HG02884 (cell line): ENCODE data around the gene LIMS2.

Experiments
- ATAC-seq: cut with Tn5 transposase; IDR thresholded peaks from one replicate; pipeline ENCODE4 v1.9.1; 2021; ENCODE audit warnings: mild to moderate bottlenecking, moderate library complexity; ENCODE audit not compliant: unreplicated experiment

Gene LIMS2

GRCh38 chr2:127607399-127607908 is 67.9 kb downstream of the LIMS2 start:
- ATAC-seq, result no peak

DNA sequence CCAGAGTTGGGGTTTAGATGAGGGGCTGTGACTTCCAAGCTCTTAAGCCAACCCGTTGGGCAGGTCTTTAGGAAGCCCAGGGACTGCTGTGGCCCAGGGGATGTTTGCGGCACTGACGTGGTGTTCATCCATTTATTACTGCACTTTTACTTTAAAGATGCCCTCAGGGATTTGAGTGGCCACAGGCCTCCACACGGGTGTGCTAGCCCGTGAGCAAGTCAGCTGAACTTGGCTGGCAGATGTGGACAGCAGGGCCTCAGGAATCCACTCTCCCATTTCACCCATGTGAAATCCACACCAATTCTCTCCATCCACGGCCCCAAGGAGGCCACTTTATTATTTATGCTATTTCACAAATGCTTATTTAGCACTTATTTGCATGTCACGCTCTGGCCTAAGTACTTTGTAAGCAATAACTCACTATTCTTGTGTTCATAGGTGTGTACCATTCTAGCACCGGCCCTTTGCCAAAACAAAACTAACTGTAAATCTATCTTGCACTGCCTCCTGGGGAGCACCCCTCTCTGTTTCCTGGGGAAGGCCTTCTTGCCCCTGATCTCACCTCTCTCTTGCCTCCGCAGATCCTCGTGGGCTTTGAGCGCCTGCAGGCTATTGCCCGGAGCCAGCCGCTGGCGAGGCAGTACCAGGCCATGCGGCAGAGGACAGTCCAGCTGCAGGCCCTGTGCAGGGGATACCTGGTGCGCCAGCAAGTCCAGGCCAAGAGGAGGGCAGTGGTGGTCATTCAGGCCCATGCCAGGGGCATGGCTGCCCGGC is 68.5 kb downstream of the LIMS2 start:
- no peak for ATAC-seq

DNA sequence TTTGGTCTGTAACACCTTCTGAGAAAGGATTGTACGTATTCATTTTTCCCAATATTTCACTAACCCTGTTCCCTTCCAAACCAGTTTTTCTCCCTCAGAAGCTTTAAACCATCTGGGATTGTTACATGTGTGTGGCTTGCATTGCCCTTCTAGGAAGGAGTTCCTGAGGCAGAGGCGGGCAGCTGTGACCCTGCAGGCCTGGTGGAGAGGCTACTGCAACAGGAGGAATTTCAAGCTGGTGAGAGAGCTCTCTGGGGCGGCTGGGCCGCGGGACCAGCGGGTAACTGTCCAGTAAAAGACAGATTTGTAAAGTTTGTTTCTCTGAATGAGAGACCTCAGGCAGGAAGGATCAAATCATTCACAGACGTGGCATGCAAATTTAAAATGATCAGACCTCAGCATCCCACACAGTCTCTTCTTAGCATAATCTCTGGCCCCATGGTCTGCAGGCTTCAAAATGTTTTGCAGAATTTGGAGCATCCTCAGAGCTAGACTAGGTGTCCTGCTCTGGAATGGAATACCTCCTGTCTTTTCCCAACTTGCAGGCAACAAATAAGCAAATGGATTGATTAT is 69.6 kb downstream of the LIMS2 start:
- no peak for ATAC-seq

DNA sequence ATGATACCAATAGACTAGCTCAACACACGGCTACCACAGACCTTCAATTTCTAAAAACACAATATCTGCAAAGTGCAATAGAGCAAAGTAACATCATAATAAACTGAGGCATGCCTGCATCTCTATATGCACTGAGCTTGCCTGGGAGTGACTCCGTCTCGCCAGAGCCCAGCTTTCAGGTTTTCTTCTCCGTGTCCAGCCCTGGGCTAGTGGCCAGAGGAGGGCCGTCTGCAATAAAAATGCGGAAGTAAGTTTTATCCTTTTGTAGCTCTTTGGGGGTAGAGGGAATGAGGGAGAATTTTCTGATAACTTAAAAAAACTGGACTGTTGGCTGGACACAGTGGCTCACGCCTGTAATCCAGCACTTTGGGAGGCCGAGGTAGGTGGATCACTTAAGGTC is 70.3 kb downstream of the LIMS2 start:
- ATAC-seq, result no peak

GRCh38 chr2:127599211-127599610 is 76.1 kb downstream of the LIMS2 start:
- no peak for ATAC-seq

DNA sequence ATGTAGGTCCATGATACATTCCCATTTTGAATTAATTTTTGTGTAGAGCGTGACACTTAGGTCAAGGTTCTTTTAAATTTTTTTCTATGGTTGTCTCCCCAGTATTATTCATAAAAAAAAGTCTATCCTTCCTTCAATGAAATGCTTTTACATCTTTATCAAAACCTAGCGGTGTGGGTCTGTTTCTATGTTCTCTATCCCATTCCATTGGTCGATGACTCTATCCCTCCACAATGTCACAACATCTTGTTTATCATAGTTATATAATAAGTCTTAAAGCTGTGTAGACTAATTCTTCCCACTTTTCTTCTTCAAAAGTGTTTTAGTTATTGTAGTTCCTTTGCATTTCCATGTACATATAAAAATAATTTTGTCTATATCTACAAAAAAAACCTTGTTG is 76.6 kb downstream of the LIMS2 start:
- no peak for ATAC-seq

- ATAC-seq, result no peak
These were observed 77.3 kb downstream of the LIMS2 start for GRCh38 chr2:127597984-127598380.

DNA sequence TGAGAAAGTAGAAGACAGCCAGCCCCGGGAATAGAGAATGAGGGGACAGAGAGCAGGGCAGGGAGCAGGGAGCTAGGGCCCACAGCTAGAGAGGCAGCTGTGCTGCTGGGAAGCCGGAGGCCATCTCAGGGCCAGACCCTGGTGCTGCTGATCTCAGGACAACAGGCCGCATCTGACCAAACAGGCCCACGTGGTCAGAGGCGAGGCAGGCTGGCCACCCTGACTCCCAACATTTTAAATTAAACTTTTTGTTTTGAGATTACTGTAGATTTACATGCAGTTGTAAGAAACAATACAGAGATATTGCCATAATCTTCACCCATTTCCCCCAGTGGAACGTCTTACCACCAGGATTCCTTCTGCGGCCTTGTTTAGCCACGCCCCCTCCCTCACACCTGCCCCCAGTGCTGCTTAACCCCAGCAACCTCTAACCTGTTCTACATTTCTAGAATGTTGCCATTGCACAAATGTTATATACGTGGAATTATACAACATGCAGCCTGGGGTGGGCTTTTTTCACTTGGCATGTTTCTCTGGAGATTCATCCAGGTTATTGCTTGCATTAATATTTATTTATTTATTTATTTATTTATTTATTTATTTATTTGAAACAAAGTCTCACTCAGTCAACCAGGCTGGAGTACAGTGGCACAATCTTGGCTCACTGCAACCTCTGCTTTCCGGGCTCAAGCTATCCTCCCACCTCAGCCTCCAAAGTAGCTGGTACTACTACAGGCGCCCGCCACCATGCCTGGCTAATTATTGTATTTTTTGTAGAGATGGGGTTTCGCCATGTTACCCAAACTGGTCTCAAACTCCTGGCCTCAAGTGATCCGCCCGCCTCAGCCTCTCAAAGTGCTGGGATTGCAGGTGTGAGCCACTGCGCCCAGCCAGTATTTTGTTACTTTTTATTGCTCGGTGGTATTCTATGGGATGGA is 78.0 kb downstream of the LIMS2 start:
- ATAC-seq, result no peak

DNA sequence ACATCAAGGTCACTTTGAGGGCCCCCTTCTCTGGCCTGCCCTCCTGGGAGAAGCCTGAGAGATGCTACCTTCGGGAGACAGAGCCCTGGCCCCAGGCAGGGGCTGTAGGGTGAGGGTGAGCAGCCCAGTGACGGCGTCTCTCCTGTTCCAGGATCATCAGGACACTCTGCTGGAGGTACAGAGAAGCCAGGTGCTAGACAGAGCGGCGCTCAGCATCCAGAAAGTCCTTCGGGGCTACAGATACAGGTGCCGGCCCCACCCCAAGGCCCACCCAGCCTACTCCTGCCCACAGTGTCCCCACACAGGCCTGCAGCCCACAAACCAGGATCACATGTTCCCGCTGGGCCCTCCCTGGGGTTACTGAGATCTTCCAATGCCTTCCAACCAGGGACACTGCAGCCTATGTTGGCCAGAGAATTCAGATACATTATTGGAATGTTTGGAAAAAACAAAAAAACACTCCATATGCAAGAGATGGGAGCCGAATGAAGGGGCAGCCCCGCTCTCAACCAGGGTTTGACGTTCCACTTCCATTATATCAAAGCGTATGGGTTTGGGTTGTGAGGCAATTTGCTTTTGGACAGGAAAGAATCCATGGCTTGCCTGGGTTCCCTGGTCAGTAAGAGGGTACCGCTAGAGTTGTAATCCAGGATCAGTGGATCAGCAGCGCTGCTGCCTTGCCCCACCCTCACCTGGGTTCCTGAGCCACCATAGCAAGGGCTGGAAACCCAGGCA is 78.9 kb downstream of the LIMS2 start:
- no peak for ATAC-seq

DNA sequence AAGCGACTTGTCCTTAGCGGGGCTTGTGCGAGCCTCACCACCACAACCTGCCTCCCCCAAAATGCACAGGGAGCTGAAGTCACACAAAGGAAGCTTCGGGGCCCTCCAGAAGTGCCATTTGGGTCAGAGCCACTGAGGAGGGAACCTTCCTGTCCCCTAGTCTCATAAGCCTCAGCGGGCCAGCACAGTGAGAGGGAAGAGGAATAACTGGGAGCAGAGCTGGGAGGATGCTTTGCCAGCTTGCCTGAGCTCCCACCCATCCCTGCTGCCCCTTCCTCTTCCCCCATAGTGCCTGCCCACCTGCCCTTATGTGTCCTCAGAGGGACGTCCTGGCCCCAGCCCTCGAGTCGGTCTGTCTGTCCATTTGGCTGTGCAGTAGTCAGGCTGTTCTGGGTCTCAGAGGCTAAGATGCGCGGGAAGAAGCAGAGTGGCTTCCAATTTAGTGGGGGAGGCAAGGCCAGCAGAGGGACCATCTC is 81.2 kb downstream of the LIMS2 start:
- ATAC-seq, result no peak

GRCh38 chr2:127593228-127594115 is 81.9 kb downstream of the LIMS2 start:
- no peak for ATAC-seq

- ATAC-seq, result no peak
These were observed 82.5 kb downstream of the LIMS2 start for GRCh38 chr2:127592761-127593227.

DNA sequence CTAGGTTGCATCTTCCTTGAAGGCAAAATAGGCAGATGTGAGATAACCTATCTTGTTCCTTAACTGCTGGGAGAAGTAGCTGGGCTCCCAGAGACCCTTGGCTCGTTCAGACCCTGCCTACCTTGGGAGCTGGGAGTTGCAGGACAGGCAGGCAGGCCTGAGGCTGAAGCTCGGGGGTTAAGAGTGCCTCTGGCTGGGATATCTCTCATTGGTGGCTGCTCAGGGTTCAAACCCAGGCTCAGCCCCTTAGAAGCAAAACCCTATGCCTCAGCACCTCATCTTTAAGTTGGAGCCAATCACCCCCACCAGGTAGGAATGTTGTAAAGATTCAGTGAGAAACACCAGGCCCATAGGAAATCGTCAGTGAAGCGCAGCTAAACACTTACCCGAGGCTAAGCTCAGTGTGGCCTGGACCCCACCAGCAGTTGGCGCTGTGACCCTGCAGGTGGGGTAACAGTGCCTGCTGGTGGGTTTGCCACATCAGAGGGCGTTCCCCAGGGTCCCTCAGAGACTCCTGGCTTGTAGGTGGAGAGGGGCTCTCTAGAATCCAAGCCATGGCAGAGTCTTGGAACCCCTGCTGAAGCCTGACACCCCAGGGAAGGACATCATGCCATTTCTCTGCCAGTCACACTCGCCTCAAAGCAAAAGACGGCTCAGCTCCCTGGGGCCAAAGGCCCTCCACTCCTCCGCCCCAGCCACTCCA is 84.0 kb downstream of the LIMS2 start:
- ATAC-seq, result peak; percentile 73

DNA sequence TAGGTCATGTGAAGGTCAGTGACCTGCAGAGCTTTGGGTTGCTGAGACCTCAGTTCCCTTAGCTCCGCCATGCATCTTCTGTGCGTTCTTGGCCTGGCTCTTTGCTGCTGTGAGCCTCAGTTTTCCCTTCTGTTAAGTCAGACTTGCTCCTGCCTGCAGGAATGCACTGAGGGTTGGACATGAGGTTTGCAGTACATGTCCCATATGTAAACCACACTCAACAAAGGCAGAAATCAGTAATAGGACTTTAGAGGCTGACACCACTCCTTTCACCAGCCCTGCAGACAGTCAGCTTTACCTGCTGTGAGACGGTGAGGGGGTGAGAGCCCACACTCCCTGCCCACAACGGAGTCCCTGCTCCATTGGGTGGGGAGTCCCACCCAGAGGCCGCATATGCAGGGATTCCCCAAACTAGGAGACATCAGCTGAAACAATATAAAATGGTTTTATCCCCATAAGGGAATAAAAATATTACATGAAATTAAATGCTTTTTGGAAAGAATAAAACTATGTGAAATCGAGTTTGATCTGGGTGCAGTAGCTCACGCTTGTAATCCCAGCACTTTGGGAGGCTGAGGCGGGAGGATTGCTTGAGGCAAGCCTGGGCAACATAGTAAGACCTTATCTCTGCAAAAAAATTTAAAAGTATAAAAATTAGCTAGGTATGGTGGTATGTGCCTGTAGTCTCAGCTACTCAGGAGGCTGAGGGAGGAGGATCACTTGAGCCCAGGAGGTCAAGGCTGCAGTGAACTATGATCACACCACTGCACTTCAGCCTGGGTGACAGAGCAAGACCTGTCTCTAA is 84.7 kb downstream of the LIMS2 start:
- no peak for ATAC-seq

GRCh38 chr2:127589841-127590240 is 85.5 kb downstream of the LIMS2 start:
- ATAC-seq, result no peak

DNA sequence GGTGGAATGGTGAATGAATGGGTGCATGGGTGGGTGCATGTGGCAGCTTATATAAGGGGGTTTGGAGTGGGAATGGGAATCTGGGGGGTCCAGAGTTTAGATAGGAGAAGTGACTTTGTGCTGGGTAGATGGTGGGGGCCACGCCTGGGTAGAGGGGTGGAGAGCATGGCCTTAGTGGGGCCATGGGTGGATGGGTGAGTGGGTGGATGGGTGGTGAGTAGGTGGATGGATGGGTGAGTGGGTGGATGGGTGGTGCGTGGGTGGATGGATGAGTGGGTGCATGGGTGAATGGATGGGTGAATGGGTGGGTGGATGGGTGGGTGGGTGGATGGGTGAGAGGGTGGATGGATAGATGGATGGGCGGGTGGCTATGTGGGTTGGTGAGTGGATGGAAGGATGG is 86.0 kb downstream of the LIMS2 start:
- no peak for ATAC-seq
